H1 (cell line): ENCODE measurements around the gene BSND. TPM values are rescaled to one million over a fixed set of nuclear protein-coding genes. Genes with fewer than 3 reads are reported as not detected.

Source experiments
- CTCF ChIA-PET: fragments of 300-600 bp; sonication (Branson Sonifier 250); formaldehyde crosslinking; loops from one replicate; lab custom pipeline; 2021; ENCODE audit not compliant: partially characterized antibody; lab: Charles Lee
- POLR2A ChIA-PET: fragments of 300-600 bp; sonication (Branson Sonifier 250); formaldehyde crosslinking; loops from one replicate; lab custom pipeline; 2021; ENCODE audit warnings: inconsistent platforms; ENCODE audit not compliant: partially characterized antibody; lab: Charles Lee
- DNase-seq, 2 experiments: peaks; one replicate each; pipeline versions ENCODE4 v3.0.0 to v3.0.0-alpha.2; 2010 to 2022; ENCODE audit warnings: low spot score in 2 of 2, low read depth in 1 of 2, mixed read lengths in 1 of 2
- FAIRE-seq: peaks from 2 replicates; lab custom pipeline; 2011; peaks lifted over from hg19 to GRCh38; lab: Jason Lieb, UNC
- H2AFZ ChIP-seq: 2 replicates; pipeline ENCODE4 v1.8.1; 2012; ENCODE audit warnings: low read length, inconsistent platforms
- H2AK5ac ChIP-seq: 2 replicates; pipeline ENCODE4 v1.6.1; 2013; ENCODE audit warnings: low read depth, low read length
- H2BK120ac ChIP-seq: replicated peaks from 2 replicates; pipeline ENCODE3; 2013; ENCODE audit warnings: low read depth, low read length, inconsistent platforms
- H2BK12ac ChIP-seq: 2 replicates; pipeline ENCODE4 v1.6.1; 2013; ENCODE audit warnings: low read depth, low read length
- H2BK15ac ChIP-seq: 2 replicates; pipeline ENCODE4 v1.6.1; 2013; ENCODE audit warnings: low read length
- H2BK20ac ChIP-seq: 2 replicates; pipeline ENCODE4 v1.6.1; 2013; ENCODE audit warnings: low read length
- H2BK5ac ChIP-seq: 2 replicates; pipeline ENCODE4 v1.6.1; 2013; ENCODE audit warnings: low read depth, low read length
- H3K14ac ChIP-seq: 2 replicates; pipeline ENCODE4 v1.6.1; 2013; ENCODE audit warnings: inconsistent platforms; ENCODE audit not compliant: insufficient read length
- H3K18ac ChIP-seq: 2 replicates; pipeline ENCODE4 v1.6.1; 2013; ENCODE audit warnings: low read length; ENCODE audit errors: extremely low read depth
- H3K23ac ChIP-seq: 2 replicates; pipeline ENCODE4 v1.6.1; 2013; ENCODE audit warnings: inconsistent platforms; ENCODE audit not compliant: insufficient read length
- H3K23me2 ChIP-seq: 2 replicates; pipeline ENCODE4 v1.6.1; 2013; ENCODE audit warnings: low read depth, low read length
- H3K27ac ChIP-seq: 2 replicates; pipeline ENCODE4 v1.6.1; 2011; ENCODE audit warnings: low read depth, low read length, inconsistent platforms
- H3K27me3 ChIP-seq, 4 experiments: replicated peaks in 1 of 4; 1 replicate in 1 of 4; 2 replicates in 3 of 4; pipeline versions ENCODE4 v1.6.1 to v1.8.1; 2011 to 2013; ENCODE audit warnings: low read length in 3 of 4, mild to moderate bottlenecking in 3 of 4, inconsistent platforms in 2 of 4, mixed read lengths in 2 of 4, moderate library complexity in 1 of 4; ENCODE audit not compliant: control insufficient read depth in 3 of 4, insufficient read depth in 3 of 4; ENCODE audit errors: extremely low read depth in 1 of 4
- H3K36me3 ChIP-seq, 4 experiments: 2 replicates each; pipeline versions ENCODE4 v1.6.1 to v1.8.1; 2011 to 2013; ENCODE audit warnings: mild to moderate bottlenecking in 4 of 4, low read length in 3 of 4, moderate library complexity in 2 of 4, control low read depth in 1 of 4, inconsistent platforms in 1 of 4; ENCODE audit not compliant: insufficient read depth in 4 of 4, control insufficient read depth in 2 of 4
- H3K4ac ChIP-seq: replicated peaks from 2 replicates; pipeline ENCODE3; 2013; ENCODE audit warnings: low read length, low read depth, mixed read lengths, inconsistent platforms; ENCODE audit not compliant: insufficient read length
- H3K4me1 ChIP-seq, 4 experiments: replicated peaks in 1 of 4; 1 replicate in 1 of 4; 2 replicates in 3 of 4; pipeline versions ENCODE4 v1.6.1 to v1.8.1; 2011 to 2013; ENCODE audit warnings: low read length in 3 of 4, inconsistent platforms in 2 of 4, mixed read lengths in 1 of 4; ENCODE audit not compliant: insufficient read depth in 4 of 4, control insufficient read depth in 3 of 4
- H3K4me2 ChIP-seq, 2 experiments: 2 replicates each; pipeline versions ENCODE4 v1.6.1 to v1.8.1; 2011 to 2013; ENCODE audit warnings: low read depth in 2 of 2, low read length in 2 of 2, control low read depth in 1 of 2, inconsistent platforms in 1 of 2, mild to moderate bottlenecking in 1 of 2; ENCODE audit not compliant: insufficient read depth in 1 of 2
- H3K4me3 ChIP-seq, 4 experiments: fragments of 200-600, 300-600 bp in 1 of 4; sonication (generic), shearing (Covaris generic), sonication (Bioruptor Twin) in 1 of 4; 2 replicates each; pipeline versions ENCODE4 v1.5.1 to v1.8.1; 2011 to 2016; ENCODE audit warnings: low read length in 4 of 4, low read depth in 3 of 4, control low read depth in 2 of 4, inconsistent platforms in 2 of 4, mild to moderate bottlenecking in 2 of 4, mixed read lengths in 1 of 4, moderate library complexity in 1 of 4; ENCODE audit not compliant: insufficient read depth in 2 of 4; ENCODE audit errors: extremely low read depth in 1 of 4
- H3K56ac ChIP-seq: replicated peaks from 2 replicates; pipeline ENCODE3; 2013; ENCODE audit warnings: low read depth, mild to moderate bottlenecking, mixed read lengths, low read length, inconsistent platforms; ENCODE audit not compliant: insufficient read length
- H3K79me1 ChIP-seq: 2 replicates; pipeline ENCODE4 v1.6.1; 2013; ENCODE audit warnings: low read depth, low read length, control low read depth
- H3K79me2 ChIP-seq, 2 experiments: 2 replicates each; pipeline versions ENCODE4 v1.6.1 to v1.8.1; 2012 to 2013; ENCODE audit warnings: low read length in 2 of 2, mild to moderate bottlenecking in 2 of 2, inconsistent platforms in 1 of 2; ENCODE audit not compliant: insufficient read depth in 2 of 2, control insufficient read depth in 1 of 2
- H3K9ac ChIP-seq, 4 experiments: replicated peaks in 1 of 4; 1 replicate in 1 of 4; 2 replicates in 3 of 4; pipeline versions ENCODE4 v1.6.1 to v1.8.1; 2011 to 2013; ENCODE audit warnings: low read depth in 3 of 4, low read length in 3 of 4, control low read depth in 2 of 4, mild to moderate bottlenecking in 2 of 4, moderate library complexity in 2 of 4, inconsistent platforms in 1 of 4; ENCODE audit errors: extremely low read depth in 1 of 4
- H3K9me3 ChIP-seq, 2 experiments: 2 replicates each; pipeline versions ENCODE4 v1.6.1 to v1.8.1; 2012 to 2013; ENCODE audit warnings: mild to moderate bottlenecking in 2 of 2, moderate library complexity in 2 of 2, control low read depth in 1 of 2, inconsistent platforms in 1 of 2, low read depth in 1 of 2, low read length in 1 of 2, mixed read lengths in 1 of 2; ENCODE audit not compliant: insufficient read depth in 2 of 2
- H4K20me1 ChIP-seq, 2 experiments: replicated peaks in 1 of 2; 2 replicates each; pipeline versions ENCODE3 to v1.8.1; 2011 to 2013; ENCODE audit warnings: inconsistent platforms in 2 of 2, low read length in 2 of 2, mild to moderate bottlenecking in 1 of 2; ENCODE audit not compliant: insufficient read depth in 2 of 2, control insufficient read depth in 1 of 2
- H4K5ac ChIP-seq: 2 replicates; pipeline ENCODE4 v1.6.1; 2013; ENCODE audit warnings: low read length, low read depth, mixed read lengths, inconsistent platforms; ENCODE audit not compliant: insufficient read length
- H4K8ac ChIP-seq: 2 replicates; pipeline ENCODE4 v1.8.0; 2013; ENCODE audit warnings: mild to moderate bottlenecking, moderate library complexity, low read length, inconsistent platforms; ENCODE audit not compliant: insufficient read depth; ENCODE audit errors: extremely low read depth
- H4K91ac ChIP-seq: replicated peaks from 2 replicates; pipeline ENCODE3; 2013; ENCODE audit warnings: low read length, mixed read lengths, inconsistent platforms; ENCODE audit not compliant: insufficient read length
- BACH1 ChIP-seq: IDR thresholded peaks from 2 replicates; pipeline ENCODE4 v1.6.1; 2012; ENCODE audit warnings: low read length, improper control_type of control experiment
- BCL11A ChIP-seq, 2 experiments: IDR thresholded peaks; one replicate each; pipeline ENCODE4 v1.6.1; 2011; ENCODE audit warnings: low read depth in 2 of 2, low read length in 2 of 2, mild to moderate bottlenecking in 2 of 2
- CHD2 ChIP-seq: IDR thresholded peaks from 2 replicates; pipeline ENCODE4 v1.6.1; 2012; ENCODE audit warnings: low read length, improper control_type of control experiment
- EP300 ChIP-seq, 2 experiments: IDR thresholded peaks; 1 replicate in 1 of 2; 2 replicates in 1 of 2; pipeline ENCODE4 v1.6.1; 2011 to 2012; ENCODE audit warnings: low read depth in 2 of 2, low read length in 2 of 2, mild to moderate bottlenecking in 2 of 2, borderline replicate concordance in 1 of 2, inconsistent platforms in 1 of 2, moderate library complexity in 1 of 2
- HDAC6 ChIP-seq: IDR thresholded peaks from one replicate; pipeline ENCODE4 v1.7.1; 2012; ENCODE audit warnings: low read depth, mild to moderate bottlenecking, inconsistent platforms, low read length, moderate library complexity
- MAFK ChIP-seq: IDR thresholded peaks from 2 replicates; pipeline ENCODE4 v1.6.1; 2012; ENCODE audit warnings: low read depth, mild to moderate bottlenecking, improper control_type of control experiment, low read length
- SP2 ChIP-seq: IDR thresholded peaks from 2 replicates; pipeline ENCODE4 v1.6.1; 2012; ENCODE audit warnings: mild to moderate bottlenecking, low read length, inconsistent platforms
- SRF ChIP-seq: IDR thresholded peaks from 2 replicates; pipeline ENCODE4 v1.6.1; 2011; ENCODE audit warnings: mild to moderate bottlenecking, low read depth, low read length, moderate library complexity
- TCF12 ChIP-seq: IDR thresholded peaks from 2 replicates; pipeline ENCODE4 v1.6.1; 2011; ENCODE audit warnings: low read depth, mild to moderate bottlenecking, low read length
- WGBS, 2 experiments: shearing (Covaris generic) in 1 of 2; methylation state at CpG; one replicate each; pipeline versions ENCODE4 v1.1.6 to v1.1.7; 2013 to 2015; ENCODE audit warnings: low lambda C conversion rate in 2 of 2, mixed read lengths in 2 of 2, inconsistent platforms in 1 of 2, low coverage in 1 of 2, missing lambda C conversion rate in 1 of 2; ENCODE audit not compliant: insufficient replicate concordance in 2 of 2, insufficient coverage in 1 of 2, insufficient read length in 1 of 2; ENCODE audit errors: extremely low coverage in 1 of 2, missing lambda C conversion rate in 1 of 2; 5-methylcytosine and 5-hydroxymethylcytosine counted together
- polyA plus RNA-seq, 7 experiments: library from polyadenylated mRNA; depleted of rRNA in 3 of 7; stranded (reverse) in 5 of 7; unstranded in 2 of 7; fragments of >200 nt in 5 of 7; fragments of 200-250 nt in 2 of 7; gene quantifications; 1 replicate in 5 of 7; 2 replicates in 1 of 7; 4 replicates in 1 of 7; pipeline versions ENCODE4 v1.2.1 to v1.2.3, GENCODE V29; 2011 to 2013; ENCODE audit warnings: missing spikeins in 2 of 7, mixed read lengths in 2 of 7
- total RNA-seq: library from RNA; stranded (reverse); fragmentation: NEBNext Ultra II Directional; extraction: Animal tissue kit (Norgen Biotek cat#: 25700); gene quantifications from 2 replicates; pipeline ENCODE4 v1.2.1, GENCODE V29; 2021
- TF ChIP-seq, protein P1 (sequence below): IDR thresholded peaks from 2 replicates; pipeline ENCODE4 v1.6.1; 2012; ENCODE audit warnings: inconsistent platforms

The BSND gene
- total and polyA plus RNA-seq, 2 of the 8 experiments (the other 6 are each of a cell fraction or from before 2014, with no cell fraction given), result 0.43 to 0.68 TPM

DNA sequence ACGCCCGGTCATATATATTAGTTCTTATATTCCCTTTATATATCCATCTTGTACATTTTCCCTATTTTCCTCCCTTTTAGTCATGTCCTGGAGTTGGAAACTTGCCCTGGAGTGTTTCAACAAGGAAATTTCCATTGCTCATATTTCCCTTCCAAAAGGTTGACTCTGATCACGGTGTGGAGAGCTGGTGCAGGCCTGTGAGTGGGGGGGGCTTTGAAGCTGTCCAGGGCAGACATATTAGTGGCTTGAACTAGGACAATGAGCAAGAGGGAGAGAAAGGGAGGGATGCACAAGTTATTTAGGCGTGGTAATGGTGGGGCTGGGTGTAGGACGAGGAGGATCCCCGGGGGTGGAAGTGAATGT lies 48.7 kb upstream of the BSND start:
- no peak for FAIRE-seq
- Histone ChIP-seq H3K56ac (no peak overlapping the region), H4K5ac (no peak overlapping the region), H4K20me1 (no peaks in the 10 kb centered on the region), H2BK15ac (no peak overlapping the region), H4K8ac (peak overlapping the region; percentile 98), H3K23me2 (no peaks in the 10 kb centered on the region), H3K27ac (no peak overlapping the region), H2AFZ (peak overlapping the region; percentile 95; the same call in 1 of the 2 replicates), H3K14ac (no peak overlapping the region), H3K18ac (no peak overlapping the region), H3K4me3 (no peak overlapping the region), H3K23ac (no peak overlapping the region), H3K79me1 (no peaks in the 10 kb centered on the region), H3K36me3 (no peaks in the 10 kb centered on the region), H2BK5ac (peak overlapping the region; percentile 57; the same call in 1 of the 2 replicates), H4K91ac (peak overlapping the region; percentile 64), H3K27me3 (no peaks in the 10 kb centered on the region), H3K9ac (no peak overlapping the region), H3K4me2 (peak overlapping the region; percentile 24 to 41; a peak in 2 of 4 replicates), H2BK120ac (no peak overlapping the region), H2BK12ac (peak overlapping the region; percentile 75; the same call in 1 of the 2 replicates), H3K9me3 (peaks cover 2 to 4% of the 10 kb centered on the region in 2 experiments; a peak in 3 of 4 replicates), H3K79me2 (no peaks in the 10 kb centered on the region), H3K4ac (no peak overlapping the region), H2BK20ac (no peak overlapping the region; the same call in 1 of the 2 replicates), H3K4me1 (peaks cover 4 to 7% (median 6%) of the 10 kb centered on the region in 4 experiments), H2AK5ac (no peak overlapping the region)
- CTCF ChIA-PET, result interaction anchor here (0.5 to 17.5 kb wide), 31 partner anchors 10 to 117 kb away, joined by 3 to 511 read pairs (median 5); partner anchors contain the start of genes BSND and TMEM61
- POLR2A ChIA-PET, result interaction anchor here (1.7 to 1.9 kb wide), 2 partner anchors 10 to 47 kb away, joined by 5 to 13 read pairs; no protein-coding TSS in a partner anchor
- no peak for DNase-seq
- TF ChIP-seq, protein P1, sequence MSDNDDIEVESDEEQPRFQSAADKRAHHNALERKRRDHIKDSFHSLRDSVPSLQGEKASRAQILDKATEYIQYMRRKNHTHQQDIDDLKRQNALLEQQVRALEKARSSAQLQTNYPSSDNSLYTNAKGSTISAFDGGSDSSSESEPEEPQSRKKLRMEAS, result no peak
- no peak for TF ChIP-seq MAFK
- no peak for TF ChIP-seq BACH1
- no peak for TF ChIP-seq BCL11A (IDR thresholded peaks at IDR 0.05; ENCODE audit: low read depth in 2 of 2, low read length in 2 of 2)
- TF ChIP-seq CHD2, result no peak
- TF ChIP-seq SP2, result no peak
- TF ChIP-seq SRF, result no peak
- TF ChIP-seq HDAC6, result no peak
- TF ChIP-seq TCF12, result no peak
- TF ChIP-seq EP300 (IDR thresholded peaks at IDR 0.05; ENCODE audit: borderline replicate concordance in 1 of 2, low read depth in 2 of 2, low read length in 2 of 2), result no peak
- WGBS, 2 experiments, result 79% methylated on average over 6 of the region's 6 CpGs; no CpG with 5 or more reads in 1 of the 2 experiments
